Measurements from ENCODE around the gene CRYBB2. TPM values are rescaled to one million over a fixed set of nuclear protein-coding genes. Genes with fewer than 3 reads are reported as not detected.
"Not testable (repeated sequence)": the region's sequence is repeated elsewhere in the genome, so short reads cannot be mapped to it uniquely, and the experiment has no call there.

Gene CRYBB2

GRCh38 chr22:25273231-25273630, 53.8 kb downstream of the CRYBB2 start:
- no CpG with 5 or more reads among the region's 4 CpGs for WGBS (ENCODE audit: extremely low coverage, insufficient coverage, low lambda C conversion rate)
- H3K4ac ChIP-seq (ENCODE audit: low read depth, low read length); H3K9ac ChIP-seq (ENCODE audit: low read length); H2BK15ac ChIP-seq (replicated peaks; ENCODE audit: low read depth); H3K4me2 ChIP-seq (ENCODE audit: low read length); H3K18ac ChIP-seq (ENCODE audit: low read length); H3K27ac ChIP-seq (ENCODE audit: low read depth, low read length); H3K56ac ChIP-seq (ENCODE audit: low read length); H2AK5ac ChIP-seq (ENCODE audit: low read length); H3K79me1 ChIP-seq (ENCODE audit: low read length); H3K4me3 ChIP-seq (ENCODE audit: low read length); H3K79me2 ChIP-seq (ENCODE audit: control insufficient read depth, insufficient read depth, low read length); H3K27me3 ChIP-seq (ENCODE audit: insufficient read depth, low read length, poor library complexity); H3K23ac ChIP-seq (ENCODE audit: low read length); H2BK5ac ChIP-seq (ENCODE audit: low read length); DNase-seq; H4K5ac ChIP-seq (ENCODE audit: low read length); H2BK120ac ChIP-seq (ENCODE audit: low read depth, low read length); H3K4me1 ChIP-seq (ENCODE audit: control insufficient read depth, low read depth, low read length); H3K36me3 ChIP-seq (ENCODE audit: control insufficient read depth, insufficient read depth, low read length); H4K8ac ChIP-seq (ENCODE audit: low read depth, low read length): not testable (repeated sequence)

GRCh38 chr22:25273928-25274327, 54.5 kb downstream of the CRYBB2 start:
- not testable (repeated sequence) for H3K4me2 ChIP-seq (ENCODE audit: low read length); H3K4ac ChIP-seq (ENCODE audit: low read depth, low read length); H2BK5ac ChIP-seq (ENCODE audit: low read length); H3K27ac ChIP-seq (ENCODE audit: low read depth, low read length); H4K5ac ChIP-seq (ENCODE audit: low read length); H3K79me1 ChIP-seq (ENCODE audit: low read length); H2BK120ac ChIP-seq (ENCODE audit: low read depth, low read length); H4K8ac ChIP-seq (ENCODE audit: low read depth, low read length); H3K18ac ChIP-seq (ENCODE audit: low read length); H3K9ac ChIP-seq (ENCODE audit: low read length); H3K23ac ChIP-seq (ENCODE audit: low read length); H3K36me3 ChIP-seq (ENCODE audit: control insufficient read depth, insufficient read depth, low read length); H3K4me3 ChIP-seq (ENCODE audit: low read length); H2BK15ac ChIP-seq (replicated peaks; ENCODE audit: low read depth); H3K56ac ChIP-seq (ENCODE audit: low read length); H3K4me1 ChIP-seq (ENCODE audit: control insufficient read depth, low read depth, low read length); H3K27me3 ChIP-seq (ENCODE audit: insufficient read depth, low read length, poor library complexity); DNase-seq; H3K79me2 ChIP-seq (ENCODE audit: control insufficient read depth, insufficient read depth, low read length); H2AK5ac ChIP-seq (ENCODE audit: low read length)
- no CpG with 5 or more reads among the region's 3 CpGs for WGBS (ENCODE audit: extremely low coverage, insufficient coverage, low lambda C conversion rate)

GRCh38 chr22:25280118-25280517, 60.7 kb downstream of the CRYBB2 start:
- H3K56ac ChIP-seq (ENCODE audit: low read length); H2BK120ac ChIP-seq (ENCODE audit: low read depth, low read length); H3K18ac ChIP-seq (ENCODE audit: low read length); H3K9ac ChIP-seq (ENCODE audit: low read length); H3K4me1 ChIP-seq (ENCODE audit: control insufficient read depth, low read depth, low read length); H3K4me3 ChIP-seq (ENCODE audit: low read length); H3K27ac ChIP-seq (ENCODE audit: low read depth, low read length); H4K8ac ChIP-seq (ENCODE audit: low read depth, low read length); H3K79me2 ChIP-seq (ENCODE audit: control insufficient read depth, insufficient read depth, low read length); H3K4ac ChIP-seq (ENCODE audit: low read depth, low read length); H3K36me3 ChIP-seq (ENCODE audit: control insufficient read depth, insufficient read depth, low read length); H4K5ac ChIP-seq (ENCODE audit: low read length); H2BK5ac ChIP-seq (ENCODE audit: low read length); H3K4me2 ChIP-seq (ENCODE audit: low read length); H2BK15ac ChIP-seq (replicated peaks; ENCODE audit: low read depth); H3K79me1 ChIP-seq (ENCODE audit: low read length); H2AK5ac ChIP-seq (ENCODE audit: low read length); H3K23ac ChIP-seq (ENCODE audit: low read length); DNase-seq: not testable (repeated sequence)
- no CpG with 5 or more reads among the region's 2 CpGs for WGBS (ENCODE audit: extremely low coverage, insufficient coverage, low lambda C conversion rate)
- peaks cover 15% of the 10 kb centered on the region for H3K27me3 ChIP-seq (ENCODE audit: insufficient read depth, low read length, poor library complexity)

Small RNA genes lying within 50 kb of the gene (small RNA-seq; reads per million reads assigned to genes)
- gene Z99916.2 (ENCODE audit: insufficient read depth) = not detected

Data from mesendoderm (in vitro differentiated cells).